HG02981 (cell line): Measurements from ENCODE around the gene TTC23.
A peak's percentile ranks its signal among the peaks of the same experiment; 100 is the strongest.

Experiments
- ATAC-seq: cut with Tn5 transposase; IDR thresholded peaks from one replicate; pipeline ENCODE4 v1.9.1; 2021; ENCODE audit warnings: mild to moderate bottlenecking, moderate library complexity; ENCODE audit not compliant: unreplicated experiment

The TTC23 gene

DNA sequence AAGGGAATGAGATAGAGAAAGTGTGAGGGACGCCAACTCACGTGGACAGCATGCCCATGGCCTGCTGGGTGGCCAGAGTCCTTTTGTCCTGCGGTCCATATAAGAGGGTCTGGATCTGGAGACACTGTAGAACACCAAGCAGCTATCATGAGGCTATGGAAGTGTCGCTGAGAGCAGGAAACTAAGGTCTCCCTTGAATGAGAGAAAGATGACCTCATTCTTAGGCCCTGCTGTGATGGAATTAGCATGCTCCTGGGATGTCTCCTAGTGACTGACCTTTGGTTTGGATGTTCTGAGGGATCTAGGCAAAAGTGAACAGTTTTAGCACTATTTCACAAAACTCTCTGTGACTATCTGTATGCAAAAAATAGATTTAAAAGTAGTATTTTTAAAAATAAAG, 110.1 kb downstream of the TTC23 start:
- no peak for ATAC-seq

DNA sequence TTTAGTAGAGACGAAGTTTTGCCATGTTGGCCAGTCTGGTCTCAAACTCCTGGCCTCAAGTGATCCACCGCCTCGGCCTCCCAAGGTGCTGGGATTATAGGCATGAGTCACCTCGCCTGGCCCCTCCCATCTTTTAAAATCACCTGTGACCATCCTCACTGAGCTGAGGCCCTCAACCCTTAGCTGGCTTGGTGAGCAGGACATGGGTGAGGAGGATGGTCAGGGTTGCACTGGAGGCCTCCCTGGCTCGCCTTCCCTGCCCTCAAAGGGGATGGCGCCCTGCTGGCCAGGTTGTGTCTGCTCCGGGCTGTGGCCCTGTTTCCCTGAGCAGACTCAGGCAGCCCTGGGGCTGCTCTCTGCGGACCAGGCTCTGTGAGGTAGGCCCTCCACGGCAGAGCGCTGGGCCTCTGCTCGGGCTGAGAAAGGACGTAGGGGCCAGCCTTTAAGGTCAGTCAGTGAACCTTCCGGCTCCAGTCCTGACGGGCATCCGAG, 110.8 kb downstream of the TTC23 start:
- ATAC-seq, result no peak

DNA sequence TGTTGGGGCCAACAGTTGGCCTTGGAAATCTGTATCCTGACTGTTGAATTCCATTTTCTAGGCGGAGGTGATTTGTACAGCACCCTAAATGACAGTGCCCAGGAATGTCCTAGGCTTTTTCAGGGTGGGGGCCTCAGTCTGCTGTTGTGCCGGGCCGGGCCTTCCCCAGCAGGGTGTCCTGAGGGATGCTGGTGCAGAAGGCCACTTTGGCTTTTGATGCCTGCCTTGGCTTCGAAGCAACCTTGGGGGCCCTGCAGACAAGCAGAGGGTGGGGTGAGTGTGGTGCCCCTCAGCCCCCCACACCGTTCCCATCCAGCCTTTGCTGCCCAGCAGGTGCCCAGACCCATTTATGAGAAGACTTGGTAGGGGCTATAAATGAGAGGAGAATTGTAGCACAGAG, 111.5 kb downstream of the TTC23 start:
- ATAC-seq, result no peak

DNA sequence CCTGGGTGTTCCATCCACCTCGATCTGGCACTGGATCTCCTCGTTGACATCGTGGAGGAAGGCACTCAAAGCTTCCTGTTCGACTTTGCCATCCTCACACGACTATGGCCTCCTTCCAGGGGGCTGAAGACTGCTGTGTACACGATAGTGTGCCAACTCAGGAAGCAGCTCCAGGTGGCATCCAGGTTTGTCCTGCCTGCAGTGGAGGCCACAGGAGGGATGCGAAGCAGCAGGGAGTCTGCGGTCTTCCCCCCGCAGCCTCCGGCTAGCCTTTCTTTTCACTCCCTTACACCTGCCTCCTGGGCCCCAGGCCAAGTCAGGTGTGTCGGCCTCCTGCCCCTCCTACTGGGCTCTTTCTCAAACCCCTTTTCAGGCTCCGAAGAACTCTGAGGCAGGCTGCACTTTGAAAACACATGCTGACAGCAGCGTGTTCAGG, 112.3 kb downstream of the TTC23 start:
- no peak for ATAC-seq

DNA sequence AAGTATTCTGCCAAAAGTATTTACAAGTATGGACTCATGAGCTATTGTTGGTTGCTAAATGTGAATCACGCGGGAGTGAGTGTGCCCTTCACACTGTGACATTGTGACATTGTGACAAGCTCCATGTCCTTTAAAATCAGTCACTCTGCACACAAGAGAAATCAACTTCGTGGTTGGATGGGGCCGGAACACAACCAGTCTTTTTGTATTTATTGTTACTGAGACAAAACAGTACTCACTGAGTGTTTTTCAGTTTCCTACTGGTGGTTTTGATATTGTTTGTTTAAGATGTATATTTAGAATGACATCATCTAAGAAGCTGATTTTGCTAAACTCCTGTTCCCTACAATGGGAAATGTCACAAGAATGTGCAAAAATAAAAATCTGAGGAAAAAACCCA, 114.2 kb downstream of the TTC23 start:
- ATAC-seq, result peak; percentile 71

DNA sequence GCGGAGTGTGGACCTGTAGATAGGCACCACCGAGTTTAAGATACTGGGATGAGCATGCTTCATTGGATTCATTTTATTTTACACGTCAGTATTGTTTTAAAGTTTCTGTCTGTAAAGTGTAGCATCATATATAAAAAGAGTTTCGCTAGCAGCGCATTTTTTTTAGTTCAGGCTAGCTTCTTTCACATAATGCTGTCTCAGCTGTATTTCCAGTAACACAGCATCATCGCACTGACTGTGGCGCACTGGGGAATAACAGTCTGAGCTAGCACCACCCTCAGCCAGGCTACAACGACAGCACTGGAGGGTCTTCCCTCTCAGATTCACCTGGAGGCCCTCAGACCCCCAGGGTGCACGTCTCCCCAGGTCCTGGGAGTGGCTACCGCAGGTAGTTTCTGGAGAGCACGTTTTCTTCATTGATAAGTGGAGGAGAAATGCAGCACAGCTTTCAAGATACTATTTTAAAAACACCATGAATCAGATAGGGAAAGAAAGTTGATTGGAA, 115.0 kb downstream of the TTC23 start:
- ATAC-seq, result no peak

DNA sequence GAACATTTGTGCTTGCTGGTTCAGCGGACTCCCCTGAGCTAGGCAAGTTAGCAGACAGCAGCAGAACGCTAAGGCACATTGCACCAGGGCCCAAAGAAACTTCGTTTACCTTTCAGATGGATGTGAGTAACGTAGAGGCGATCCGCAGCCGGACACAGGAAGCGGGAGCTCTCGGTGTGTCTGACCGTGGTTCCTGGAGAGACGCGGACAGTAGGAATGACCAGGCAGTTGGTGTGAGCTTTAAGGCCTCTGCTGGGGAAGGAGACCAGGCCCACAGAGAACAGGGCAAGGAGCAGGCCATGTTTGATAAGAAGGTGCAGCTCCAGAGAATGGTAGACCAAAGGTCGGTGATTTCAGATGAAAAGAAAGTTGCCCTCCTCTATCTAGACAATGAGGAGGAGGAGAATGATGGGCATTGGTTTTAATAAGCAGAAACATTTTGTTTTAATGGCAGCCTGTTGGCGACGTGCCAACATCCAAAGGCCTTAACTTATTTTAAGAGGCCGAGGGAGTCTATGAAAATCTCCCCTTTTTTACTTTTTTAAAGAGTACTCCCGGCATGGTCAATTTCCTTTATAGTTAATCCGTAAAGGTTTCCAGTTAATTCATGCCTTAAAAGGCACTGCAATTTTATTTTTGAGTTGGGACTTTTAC, 116.6 kb downstream of the TTC23 start:
- ATAC-seq, result no peak

DNA sequence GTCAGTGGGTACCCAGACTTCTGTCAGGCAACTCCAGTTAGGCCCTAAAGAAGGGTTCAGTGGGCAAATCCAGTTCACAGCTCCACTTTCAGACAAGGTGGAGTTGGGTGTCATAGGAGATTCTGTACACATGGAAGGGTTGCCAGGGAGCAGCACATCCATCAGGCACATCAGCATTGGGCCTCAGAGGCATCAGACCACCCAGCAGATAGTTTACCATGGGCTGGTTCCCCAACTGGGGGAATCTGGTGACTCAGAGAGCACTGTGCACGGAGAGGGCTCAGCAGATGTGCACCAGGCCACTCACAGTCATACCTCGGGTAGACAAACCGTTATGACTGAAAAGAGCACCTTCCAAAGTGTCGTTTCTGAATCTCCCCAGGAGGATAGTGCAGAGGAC, 117.3 kb downstream of the TTC23 start:
- ATAC-seq, result no peak

DNA sequence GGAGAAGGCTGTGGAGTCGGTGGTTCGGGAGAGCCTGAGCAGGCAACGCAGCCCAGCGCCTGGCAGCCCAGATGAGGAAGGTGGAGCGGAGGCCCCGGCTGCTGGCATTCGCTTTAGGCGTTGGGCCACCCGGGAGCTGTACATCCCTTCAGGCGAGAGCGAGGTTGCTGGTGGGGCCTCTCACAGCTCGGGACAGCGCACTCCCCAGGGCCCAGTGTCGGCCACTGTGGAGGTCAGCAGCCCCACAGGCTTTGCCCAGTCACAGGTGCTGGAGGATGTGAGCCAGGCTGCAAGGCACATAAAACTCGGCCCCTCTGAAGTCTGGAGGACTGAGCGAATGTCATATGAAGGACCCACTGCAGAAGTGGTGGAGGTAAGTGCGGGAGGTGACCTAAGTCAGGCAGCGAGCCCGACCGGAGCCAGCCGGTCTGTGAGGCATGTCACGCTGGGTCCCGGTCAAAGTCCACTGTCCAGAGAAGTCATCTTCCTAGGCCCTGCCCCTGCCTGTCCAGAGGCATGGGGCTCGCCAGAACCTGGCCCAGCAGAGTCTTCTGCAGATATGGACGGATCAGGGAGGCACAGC, 117.8 kb downstream of the TTC23 start:
- no peak for ATAC-seq

DNA sequence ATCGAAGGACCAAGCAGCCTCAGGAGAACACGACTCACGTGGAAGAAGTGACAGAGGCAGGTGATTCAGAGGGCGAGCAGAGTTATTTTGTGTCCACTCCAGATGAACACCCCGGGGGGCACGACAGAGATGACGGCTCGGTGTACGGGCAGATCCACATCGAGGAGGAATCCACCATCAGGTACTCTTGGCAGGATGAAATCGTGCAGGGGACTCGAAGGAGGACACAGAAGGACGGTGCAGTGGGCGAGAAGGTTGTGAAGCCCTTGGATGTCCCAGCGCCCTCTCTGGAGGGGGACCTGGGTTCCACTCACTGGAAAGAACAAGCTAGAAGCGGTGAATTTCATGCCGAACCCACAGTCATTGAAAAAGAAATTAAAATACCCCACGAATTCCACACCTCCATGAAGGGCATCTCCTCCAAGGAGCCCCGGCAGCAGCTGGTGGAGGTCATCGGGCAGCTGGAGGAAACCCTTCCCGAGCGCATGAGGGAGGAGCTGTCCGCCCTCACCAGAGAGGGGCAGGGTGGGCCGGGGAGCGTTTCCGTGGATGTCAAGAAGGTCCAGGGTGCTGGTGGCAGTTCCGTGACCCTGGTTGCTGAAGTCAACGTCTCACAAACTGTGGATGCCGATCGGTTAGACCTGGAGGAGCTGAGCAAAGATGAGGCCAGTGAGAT, 118.5 kb downstream of the TTC23 start:
- no peak for ATAC-seq

DNA sequence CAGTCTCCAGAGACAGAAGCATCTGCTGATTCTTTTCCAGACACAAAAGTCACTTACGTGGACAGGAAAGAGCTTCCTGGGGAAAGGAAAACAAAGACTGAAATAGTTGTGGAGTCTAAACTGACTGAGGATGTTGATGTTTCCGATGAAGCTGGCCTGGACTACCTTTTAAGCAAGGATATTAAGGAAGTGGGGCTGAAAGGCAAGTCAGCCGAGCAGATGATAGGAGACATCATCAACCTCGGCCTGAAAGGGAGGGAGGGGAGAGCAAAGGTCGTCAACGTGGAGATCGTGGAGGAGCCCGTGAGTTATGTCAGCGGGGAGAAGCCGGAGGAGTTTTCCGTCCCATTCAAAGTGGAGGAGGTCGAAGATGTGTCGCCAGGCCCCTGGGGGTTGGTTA, 119.1 kb downstream of the TTC23 start:
- ATAC-seq, result no peak

DNA sequence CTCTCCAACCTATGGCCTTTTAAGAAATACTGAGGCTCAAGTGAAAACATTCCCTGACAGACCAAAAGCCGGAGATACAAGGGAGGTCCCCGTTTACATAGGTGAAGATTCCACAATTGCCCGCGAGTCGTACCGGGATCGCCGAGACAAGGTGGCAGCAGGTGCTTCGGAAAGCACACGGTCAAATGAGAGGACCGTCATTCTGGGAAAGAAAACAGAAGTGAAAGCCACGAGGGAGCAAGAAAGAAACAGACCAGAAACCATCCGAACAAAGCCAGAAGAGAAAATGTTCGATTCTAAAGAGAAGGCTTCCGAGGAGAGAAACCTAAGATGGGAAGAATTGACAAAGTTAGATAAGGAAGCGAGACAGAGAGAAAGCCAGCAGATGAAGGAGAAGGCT, 119.7 kb downstream of the TTC23 start:
- ATAC-seq, result no peak

DNA sequence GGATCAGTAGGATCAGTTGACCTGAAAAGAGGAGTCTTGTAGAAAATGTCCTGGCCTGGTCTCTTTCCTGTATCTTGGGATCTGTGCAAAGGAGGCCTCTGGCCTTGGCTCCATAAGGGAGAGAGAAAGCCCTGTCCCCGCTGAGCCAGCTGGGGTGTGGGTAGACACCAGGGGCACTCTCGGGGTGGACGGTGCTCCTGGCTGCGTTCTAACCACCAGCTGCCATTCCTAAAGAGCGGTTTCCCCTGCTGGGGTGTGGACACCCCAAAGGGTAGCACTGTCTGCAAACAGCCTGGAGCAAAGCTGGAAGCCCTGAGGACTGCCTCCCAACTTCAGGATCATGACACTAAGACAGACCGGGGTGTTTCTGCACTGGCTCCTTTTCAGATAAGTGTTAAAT, 121.0 kb downstream of the TTC23 start:
- no peak for ATAC-seq

DNA sequence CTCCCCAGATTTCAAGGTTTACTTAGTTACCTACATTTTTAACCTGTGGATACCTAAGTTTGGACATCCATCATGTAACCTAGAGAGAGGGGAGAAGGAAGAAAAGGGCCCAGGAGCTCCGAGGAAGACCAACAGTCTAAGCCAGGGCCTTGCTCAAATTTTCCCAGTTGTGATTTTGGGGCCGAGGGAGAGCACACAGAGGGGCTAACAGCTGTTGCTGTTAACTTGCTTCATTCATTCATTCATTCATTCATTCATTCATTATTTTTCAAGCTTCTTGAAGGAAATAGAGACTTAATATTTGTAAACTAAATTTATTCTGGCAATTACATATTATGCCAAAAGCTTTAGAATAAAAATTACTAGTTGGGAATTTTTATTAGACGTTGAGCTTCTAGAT, 121.6 kb downstream of the TTC23 start:
- ATAC-seq, result no peak

DNA sequence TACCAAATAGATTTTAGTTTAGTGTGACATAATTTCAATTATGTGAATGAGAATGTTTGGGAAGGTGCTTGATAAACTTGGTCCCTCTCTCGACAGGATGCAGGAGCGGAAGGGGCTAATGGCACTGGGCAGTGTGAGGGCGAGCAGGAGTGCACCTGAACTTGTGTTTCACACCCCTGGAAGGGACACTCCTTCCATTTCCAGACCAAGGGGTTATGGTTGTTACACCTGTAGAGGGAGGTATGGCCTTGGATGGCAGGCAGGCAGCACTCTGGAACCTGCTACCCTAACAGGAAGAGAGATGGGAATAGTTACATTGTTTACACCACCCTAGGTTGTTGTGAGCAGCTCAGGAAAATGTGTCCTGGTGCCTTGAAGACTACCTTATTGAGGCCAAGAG, 122.5 kb downstream of the TTC23 start:
- ATAC-seq, result no peak

DNA sequence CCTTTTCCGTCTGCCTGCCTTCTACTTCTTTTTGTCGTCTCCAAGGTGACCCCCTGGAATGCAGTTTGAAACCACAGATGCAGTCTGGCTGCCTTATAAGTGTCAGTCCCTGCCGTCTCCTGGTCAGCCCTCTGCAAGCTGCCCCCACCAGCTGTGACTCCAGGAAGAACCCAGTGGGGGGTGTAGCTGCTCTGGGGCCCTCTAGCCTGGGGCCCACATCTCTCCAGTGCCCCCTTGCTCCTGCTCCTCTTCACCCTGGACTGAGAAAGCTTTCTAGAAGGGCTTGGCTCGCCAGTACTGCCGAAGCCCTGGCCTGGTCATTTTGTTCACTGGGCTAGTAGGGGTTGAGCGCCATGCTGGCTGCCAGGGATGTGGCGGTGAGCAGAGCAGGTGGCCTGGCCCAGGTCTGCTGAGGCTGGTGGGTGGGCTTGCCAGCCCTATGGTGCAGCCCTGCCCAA, 123.2 kb downstream of the TTC23 start:
- no peak for ATAC-seq

DNA sequence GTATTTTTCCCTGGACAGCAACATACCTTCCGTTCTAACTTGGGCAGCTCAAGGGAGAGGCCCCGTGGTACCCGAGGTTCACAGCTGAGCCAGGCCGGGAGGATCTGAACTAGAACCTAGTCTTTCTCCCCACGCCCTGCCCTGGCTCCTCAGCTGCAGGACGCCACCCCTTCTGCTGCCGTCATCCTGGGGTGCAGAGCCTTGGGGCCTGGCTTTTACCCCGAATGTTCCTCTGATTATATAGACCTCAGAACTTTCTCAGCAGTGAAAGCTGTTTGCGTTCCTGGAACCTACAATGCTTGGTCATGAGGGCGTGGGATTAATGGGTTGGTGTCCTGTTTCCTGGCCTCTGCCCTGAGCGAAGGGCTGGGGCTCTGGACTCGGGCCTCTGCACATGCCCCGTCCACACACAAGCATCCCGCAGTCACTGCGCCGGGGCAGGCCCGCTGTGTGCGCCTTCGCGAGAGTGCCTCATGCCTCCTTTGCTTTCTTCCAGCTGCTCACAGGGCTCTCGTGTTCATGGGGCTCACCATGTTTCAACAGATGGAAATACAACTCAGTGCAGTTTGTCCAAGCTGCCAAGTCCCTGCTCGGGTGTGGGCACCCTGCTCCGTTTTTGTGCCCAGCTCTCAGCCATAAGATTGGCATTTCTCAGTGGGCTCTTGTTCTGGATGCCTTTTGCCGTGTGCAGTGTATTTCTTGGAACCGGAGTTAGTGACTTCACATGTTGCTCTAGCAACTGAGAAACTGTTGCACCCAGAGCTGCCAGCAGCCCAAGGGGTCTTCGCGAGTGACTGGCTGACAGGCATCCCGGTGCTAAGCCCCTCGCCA, 124.1 kb downstream of the TTC23 start:
- no peak for ATAC-seq

DNA sequence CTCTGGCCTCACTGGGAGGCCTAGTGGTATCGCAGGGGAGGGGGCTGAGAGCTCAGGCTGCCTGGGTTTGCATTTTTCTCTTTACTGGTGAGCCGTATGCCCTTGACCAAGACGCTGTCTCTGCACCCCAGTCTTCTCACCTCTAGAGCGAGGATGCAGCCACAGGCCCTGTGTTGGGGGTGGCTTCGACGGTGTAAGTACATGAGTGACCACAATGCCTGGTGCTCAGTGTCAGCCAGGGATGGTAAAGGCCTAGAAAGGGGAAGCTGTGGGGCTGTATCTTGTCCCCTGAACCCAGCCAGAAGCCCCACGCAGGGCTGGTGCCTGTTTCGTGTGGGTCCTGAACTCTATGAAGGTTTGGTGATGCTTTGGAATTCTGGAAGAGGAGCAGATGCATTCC, 124.7 kb downstream of the TTC23 start:
- ATAC-seq, result no peak

DNA sequence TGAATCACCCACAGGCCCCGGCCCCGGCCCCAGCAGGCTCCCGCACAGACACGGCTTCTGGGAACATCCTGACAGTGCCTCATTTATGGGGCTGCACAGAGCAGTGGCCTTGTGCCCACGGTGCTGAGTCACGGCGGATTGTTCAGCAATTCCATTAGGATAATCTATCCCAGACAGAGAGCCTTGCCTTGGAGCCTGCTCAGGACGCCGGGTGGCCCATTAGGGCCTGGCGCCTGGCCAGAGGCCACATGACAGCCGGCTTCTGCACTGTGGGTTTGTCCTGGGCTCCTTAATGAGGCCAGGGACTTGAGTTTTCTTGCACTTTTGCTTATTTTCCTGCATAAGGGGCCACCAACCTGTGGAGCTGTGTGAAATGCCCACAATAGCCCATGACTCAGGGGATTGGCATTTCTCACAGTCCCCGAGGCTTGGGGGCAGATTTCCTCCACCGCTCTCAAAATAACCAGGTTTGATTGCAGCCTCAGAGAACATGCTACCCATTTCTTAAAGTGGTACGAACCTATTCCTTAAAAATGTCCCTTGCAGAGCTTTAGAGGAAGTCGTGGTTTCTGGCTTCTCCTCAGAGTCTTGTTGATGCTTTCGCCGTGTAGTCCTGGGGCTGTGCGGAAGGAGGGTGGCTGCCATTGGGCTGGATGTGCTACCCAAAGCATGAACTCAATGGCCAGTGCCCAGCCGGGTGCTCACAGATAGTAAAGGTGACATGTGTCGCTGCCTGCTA, 125.5 kb downstream of the TTC23 start:
- ATAC-seq, result no peak
